Panc1 (cell line): ENCODE measurements around the gene PHTF1. TPM values are rescaled to one million over a fixed set of nuclear protein-coding genes. Genes with fewer than 3 reads are reported as not detected.

Source experiments
- ATAC-seq: fragments of 200-7000 bp; cut with Tn5 transposase; 2 replicates; pipeline ENCODE4 v1.9.1; 2020; ENCODE audit warnings: mild to moderate bottlenecking, moderate library complexity
- BruUV-seq: library from RNA; stranded (reverse); fragments of 400-500 nt; replicated peaks from 2 replicates; lab custom pipeline; 2021; lab: Mats Ljungman, UMichigan
- CTCF ChIA-PET: fragments of 300-600 bp; sonication (Branson Sonifier 250); formaldehyde crosslinking; loops from one replicate; lab custom pipeline; 2022; ENCODE audit warnings: antibody characterized with exemption; lab: Charles Lee
- POLR2A ChIA-PET: fragments of 300-600 bp; sonication (Branson Sonifier 250); formaldehyde crosslinking; loops from one replicate; lab custom pipeline; 2022; ENCODE audit warnings: antibody characterized with exemption; lab: Charles Lee
- DNase-seq: peaks from one replicate; pipeline ENCODE4 v3.0.0-alpha.2; 2010; ENCODE audit warnings: low read depth, low spot score
- H3K27ac ChIP-seq: 2 replicates; pipeline ENCODE4 v1.5.1; 2011; ENCODE audit warnings: mild to moderate bottlenecking, low read length, inconsistent platforms
- H3K27me3 ChIP-seq: fragments of 200-500 bp; sonication (Bioruptor generic); 2 replicates; pipeline ENCODE4 v1.6.0; 2014; ENCODE audit warnings: low read length, inconsistent platforms; ENCODE audit not compliant: control insufficient read depth, insufficient read depth
- H3K36me3 ChIP-seq: fragments of 200-500 bp; sonication (Bioruptor generic); 2 replicates; pipeline ENCODE4 v1.5.1; 2014; ENCODE audit warnings: inconsistent platforms, mild to moderate bottlenecking, low read length, moderate library complexity; ENCODE audit not compliant: control insufficient read depth, insufficient read depth
- H3K4me1 ChIP-seq: 2 replicates; pipeline ENCODE4 v1.5.1; 2011; ENCODE audit warnings: inconsistent platforms, mild to moderate bottlenecking, low read length, moderate library complexity; ENCODE audit not compliant: control insufficient read depth, insufficient read depth
- H3K4me3 ChIP-seq, 2 experiments: 2 replicates each; pipeline ENCODE4 v1.5.1; 2011 to 2012; ENCODE audit warnings: low read depth in 2 of 2, low read length in 2 of 2, mild to moderate bottlenecking in 2 of 2, inconsistent platforms in 1 of 2, moderate library complexity in 1 of 2
- H3K9me3 ChIP-seq: fragments of 200-500 bp; sonication (Bioruptor generic); 2 replicates; pipeline ENCODE4 v1.5.1; 2014; ENCODE audit warnings: low read depth, mild to moderate bottlenecking, inconsistent platforms, low read length, moderate library complexity; ENCODE audit not compliant: control insufficient read depth, insufficient read depth
- CTCF ChIP-seq: fragments of 450-650 bp; IDR thresholded peaks from 2 replicates; pipeline ENCODE4 v1.5.1; 2017; ENCODE audit warnings: mild to moderate bottlenecking
- POLR2AphosphoS5 ChIP-seq: IDR thresholded peaks from 2 replicates; pipeline ENCODE4 v1.6.1; 2012; ENCODE audit warnings: mild to moderate bottlenecking, low read depth, low read length, moderate library complexity
- REST ChIP-seq, 2 experiments: IDR thresholded peaks; 2 replicates each; pipeline ENCODE4 v1.6.1; 2011 to 2012; ENCODE audit warnings: low read depth in 2 of 2, control low read depth in 1 of 2, low read length in 1 of 2, mild to moderate bottlenecking in 1 of 2, moderate library complexity in 1 of 2; ENCODE audit not compliant: insufficient read depth in 1 of 2
- SIN3A ChIP-seq: IDR thresholded peaks from 2 replicates; pipeline ENCODE4 v1.6.1; 2012; ENCODE audit warnings: low read depth, mild to moderate bottlenecking, low read length, moderate library complexity, borderline replicate concordance; ENCODE audit not compliant: insufficient read depth
- TCF7L2 ChIP-seq: IDR thresholded peaks from 2 replicates; pipeline ENCODE4 v1.6.1; 2011; ENCODE audit warnings: mild to moderate bottlenecking, low read depth, low read length, inconsistent platforms
- in situ Hi-C: cut with HindIII; loops from 2 replicates; pipeline ENCODE4 v1.10.0; 2016; ENCODE audit warnings: low sequenced_read_pairs, low pct_unique_long_range_greater_than_20kb
- intact Hi-C: fragments of 100-400 bp; cut with micrococcal nuclease; formaldehyde crosslinking; loops from one replicate; pipeline ENCODE4 v1.10.0; 2022; ENCODE audit not compliant: unreplicated experiment
- total RNA-seq: library from RNA; stranded (reverse); gene quantifications from one replicate; pipeline ENCODE4 v1.2.1, GENCODE V29; 2021; ENCODE audit not compliant: unreplicated experiment

Gene PHTF1
- total RNA-seq, 1 experiment from 2014 or later = 32.0 TPM

GRCh38 chr1:113657126-113657525, 102.2 kb downstream of the PHTF1 start:
- H3K4me1 ChIP-seq = no peaks in the 10 kb centered on the region
- in situ Hi-C loops = no loop called here
- TF ChIP-seq SIN3A = no peak
- TF ChIP-seq TCF7L2 = no peak
- no peak for TF ChIP-seq CTCF
- no peak for TF ChIP-seq POLR2AphosphoS5
- TF ChIP-seq REST (IDR thresholded peaks at IDR 0.05; ENCODE audit: insufficient read depth in 1 of 2, low read depth in 2 of 2, low read length in 1 of 2) = no peak
- no peak overlapping the region for H3K4me3 ChIP-seq
- CTCF ChIA-PET = no interaction called here
- no TSS peak for BruUV-seq
- no peaks in the 10 kb centered on the region for H3K9me3 ChIP-seq
- no peak for ATAC-seq
- intact Hi-C loops = no loop called here
- no peaks in the 10 kb centered on the region for H3K27me3 ChIP-seq
- H3K36me3 ChIP-seq = no peaks in the 10 kb centered on the region
- POLR2A ChIA-PET = no interaction called here
- no peak for DNase-seq
- no peak overlapping the region for H3K27ac ChIP-seq

GRCh38 chr1:113654883-113655282, 104.4 kb downstream of the PHTF1 start:
- intact Hi-C loops = no loop called here
- ChIA-PET CTCF (no interaction called here), POLR2A (no interaction called here)
- ATAC-seq (no peak), DNase-seq (no peak)
- Histone ChIP-seq H3K36me3 (no peaks in the 10 kb centered on the region), H3K4me1 (no peaks in the 10 kb centered on the region), H3K27ac (no peak overlapping the region), H3K27me3 (no peaks in the 10 kb centered on the region), H3K4me3 (no peak overlapping the region), H3K9me3 (no peaks in the 10 kb centered on the region)
- in situ Hi-C loops = no loop called here
- TF ChIP-seq TCF7L2 (no peak), REST (IDR thresholded peaks at IDR 0.05; ENCODE audit: insufficient read depth in 1 of 2, low read depth in 2 of 2, low read length in 1 of 2) (no peak), CTCF (no peak)
- no TSS peak for BruUV-seq
